Stimulated activated CD8-positive, alpha-beta memory T cell treated with anti-CD3 and anti-CD28 coated beads, Interleukin-2, amount 100 ng/mL, for 48 hours (primary cell): ENCODE data around the gene SLC25A1.

ENCODE experiments used
- DNase-seq, 2 donors: peaks; one replicate each; pipeline ENCODE4 v3.0.0-alpha.2; 2020; ENCODE audit warnings: low read depth in 2 of 2

SLC25A1 gene

GRCh38 chr22:19137384-19138216 lies 40.9 kb downstream of the SLC25A1 start:
- DNase-seq = no peak

GRCh38 chr22:19136915-19137314 lies 41.6 kb downstream of the SLC25A1 start:
- DNase-seq = no peak

DNA sequence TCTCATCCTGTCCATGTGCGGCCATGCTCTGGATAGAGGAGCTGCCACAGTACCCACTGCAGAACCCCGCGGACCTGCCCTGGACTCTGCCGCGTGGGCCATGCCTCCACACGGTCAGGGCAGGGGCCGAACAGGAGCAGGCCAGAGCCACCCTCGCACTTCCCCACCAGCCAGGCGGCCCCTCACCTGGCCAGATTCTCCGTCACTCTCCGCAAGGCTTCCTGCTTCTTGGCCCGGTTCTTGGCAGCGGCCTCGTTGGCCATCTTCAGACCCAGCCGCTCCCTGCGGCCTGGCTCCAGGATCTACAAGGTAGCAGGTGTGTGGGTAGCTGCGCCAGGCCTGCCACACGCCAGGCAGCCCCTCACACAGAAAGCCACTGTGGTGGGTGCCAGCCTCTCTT lies 43.7 kb downstream of the SLC25A1 start:
- no peak for DNase-seq

- DNase-seq = no peak
Observed at GRCh38 chr22:19134176-19134831, 44.2 kb downstream of the SLC25A1 start.

DNA sequence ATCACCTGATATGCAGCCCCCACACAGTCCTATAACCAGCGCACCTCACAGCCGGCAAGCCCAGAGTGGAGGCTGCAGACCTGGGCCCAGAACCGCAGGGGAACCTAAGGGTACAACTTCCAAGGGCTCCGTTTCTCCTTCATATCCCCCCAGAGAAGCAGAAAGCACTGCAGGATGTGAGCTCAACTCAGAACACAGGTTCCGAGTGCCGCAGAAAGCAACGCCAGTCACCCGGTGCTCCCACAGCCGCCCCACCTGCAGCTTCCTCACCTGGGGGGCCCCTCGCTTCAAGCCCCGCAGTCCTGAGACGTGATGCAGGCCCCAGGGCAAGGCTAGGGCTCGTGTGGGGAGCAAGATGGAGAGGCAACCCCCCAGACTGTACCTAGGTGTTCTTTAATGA lies 45.0 kb downstream of the SLC25A1 start:
- no peak for DNase-seq

DNA sequence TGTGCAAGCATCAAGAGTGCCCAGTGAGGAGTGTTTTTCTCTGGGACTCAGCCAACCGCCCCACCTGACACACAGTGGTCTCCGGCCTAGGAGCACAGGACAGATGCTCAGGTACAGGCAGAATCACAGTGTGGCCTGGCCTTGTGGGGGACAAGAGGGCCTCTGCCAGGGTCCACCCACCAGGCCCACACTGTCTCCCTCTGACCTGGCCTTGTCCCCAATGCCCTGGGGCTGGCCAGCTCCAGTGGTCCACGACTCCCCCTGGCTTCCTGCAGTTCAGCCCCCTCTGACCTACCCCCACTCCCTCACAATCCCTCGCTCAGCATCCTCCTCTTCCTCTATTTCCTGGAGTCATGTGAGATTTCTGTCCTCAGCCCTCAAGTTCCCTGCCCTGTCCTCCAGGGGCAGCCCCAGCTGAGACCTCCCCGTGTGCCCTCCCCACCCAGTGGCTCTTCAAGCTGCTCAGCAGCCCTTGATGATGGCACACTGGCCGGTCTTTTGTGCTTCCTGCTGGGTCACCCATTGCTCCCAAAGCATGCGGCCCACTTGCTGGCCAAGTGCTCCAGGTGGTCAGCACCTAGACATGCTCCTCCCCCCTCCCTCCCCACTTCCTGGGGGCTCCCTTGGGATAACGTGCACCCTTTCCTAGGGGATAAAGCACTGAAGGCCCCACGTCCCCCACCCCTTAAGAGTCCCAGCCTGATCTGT lies 45.7 kb downstream of the SLC25A1 start:
- no peak for DNase-seq

- DNase-seq = no peak
Observed at GRCh38 chr22:19132153-19132552, 46.4 kb downstream of the SLC25A1 start.

DNA sequence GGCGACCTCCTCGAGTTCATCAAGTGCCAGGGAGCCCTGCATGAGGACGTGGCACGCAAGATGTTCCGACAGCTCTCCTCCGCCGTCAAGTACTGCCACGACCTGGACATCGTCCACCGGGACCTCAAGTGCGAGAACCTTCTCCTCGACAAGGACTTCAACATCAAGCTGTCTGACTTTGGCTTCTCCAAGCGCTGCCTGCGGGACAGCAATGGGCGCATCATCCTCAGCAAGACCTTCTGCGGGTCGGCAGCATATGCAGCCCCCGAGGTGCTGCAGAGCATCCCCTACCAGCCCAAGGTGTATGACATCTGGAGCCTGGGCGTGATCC lies 46.9 kb downstream of the SLC25A1 start:
- no peak for DNase-seq

DNA sequence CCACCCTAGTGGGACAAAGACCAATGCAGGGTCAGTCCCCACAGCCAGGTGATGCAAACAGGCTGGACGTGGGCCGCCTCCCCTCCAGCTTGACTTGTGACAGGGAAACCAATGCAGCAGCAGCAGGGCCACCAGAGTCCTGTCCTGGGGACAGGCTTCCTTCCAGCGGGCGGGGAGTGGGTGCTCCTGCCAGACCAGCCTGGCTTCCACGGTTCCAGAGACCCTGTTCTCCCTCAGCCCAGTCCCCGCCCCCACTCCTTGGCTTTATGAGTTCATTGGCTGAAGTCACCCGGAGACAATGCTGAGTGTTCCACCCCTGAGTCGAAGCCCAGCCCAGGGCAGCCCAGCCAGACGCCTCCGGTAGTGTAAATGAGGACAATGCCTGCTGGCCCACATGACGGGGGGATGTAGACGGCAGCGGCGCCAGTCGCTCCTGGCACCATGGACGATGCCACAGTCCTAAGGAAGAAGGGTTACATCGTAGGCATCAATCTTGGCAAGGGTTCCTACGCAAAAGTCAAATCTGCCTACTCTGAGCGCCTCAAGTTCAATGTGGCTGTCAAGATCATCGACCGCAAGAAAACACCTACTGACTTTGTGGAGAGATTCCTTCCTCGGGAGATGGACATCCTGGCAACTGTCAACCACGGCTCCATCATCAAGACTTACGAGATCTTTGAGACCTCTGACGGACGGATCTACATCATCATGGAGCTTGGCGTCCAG lies 47.4 kb downstream of the SLC25A1 start, which contains the start of gene TSSK2:
Gene TSSK2, plus strand, starts transcription at position 350 of the 726 bp plus-strand sequence. Its CDS starts 92 bp downstream, at position 442.
- DNase-seq = no peak

DNA sequence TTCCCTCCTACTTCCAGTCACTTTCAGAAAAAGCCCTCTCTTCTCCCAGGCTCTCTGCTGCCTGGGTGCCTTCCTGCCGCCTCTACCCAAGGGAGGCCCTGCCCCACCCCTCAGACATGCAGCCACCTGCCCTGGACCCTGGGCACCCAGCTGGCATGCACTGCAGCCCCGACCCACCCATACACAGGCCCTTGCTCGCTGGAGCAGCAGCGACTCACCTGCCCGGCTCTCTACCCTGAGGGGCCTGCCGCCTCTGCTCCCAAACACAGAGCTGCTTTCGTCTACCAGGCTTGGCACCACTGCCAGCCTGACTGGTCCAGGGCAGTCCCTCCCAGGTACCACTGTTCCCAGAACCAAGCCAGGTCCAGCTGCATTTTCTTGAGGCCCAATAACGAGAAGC lies 48.7 kb downstream of the SLC25A1 start:
- no peak for DNase-seq

- no peak for DNase-seq
Observed at GRCh38 chr22:19128946-19129727, 49.4 kb downstream of the SLC25A1 start.

DNA sequence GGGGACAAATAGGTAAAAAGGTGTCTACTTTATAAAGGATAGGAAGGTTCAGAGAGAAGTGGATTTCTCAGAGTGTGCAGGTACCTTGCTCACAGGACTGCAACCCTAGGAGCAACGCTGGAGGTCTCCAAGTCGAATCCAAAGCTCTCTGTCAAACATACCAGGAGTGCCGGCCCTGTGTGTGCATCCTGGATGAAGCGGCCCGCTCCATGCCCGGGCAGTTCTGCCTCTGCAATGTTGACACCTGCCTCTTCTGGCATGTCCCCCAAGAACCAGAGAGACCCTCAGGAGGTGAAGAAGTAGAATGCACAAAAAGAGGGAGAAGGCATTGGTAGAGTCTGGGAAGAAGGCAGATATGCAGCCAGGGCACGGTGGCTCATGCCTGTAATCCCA lies 50.5 kb downstream of the SLC25A1 start:
- no peak for DNase-seq

DNA sequence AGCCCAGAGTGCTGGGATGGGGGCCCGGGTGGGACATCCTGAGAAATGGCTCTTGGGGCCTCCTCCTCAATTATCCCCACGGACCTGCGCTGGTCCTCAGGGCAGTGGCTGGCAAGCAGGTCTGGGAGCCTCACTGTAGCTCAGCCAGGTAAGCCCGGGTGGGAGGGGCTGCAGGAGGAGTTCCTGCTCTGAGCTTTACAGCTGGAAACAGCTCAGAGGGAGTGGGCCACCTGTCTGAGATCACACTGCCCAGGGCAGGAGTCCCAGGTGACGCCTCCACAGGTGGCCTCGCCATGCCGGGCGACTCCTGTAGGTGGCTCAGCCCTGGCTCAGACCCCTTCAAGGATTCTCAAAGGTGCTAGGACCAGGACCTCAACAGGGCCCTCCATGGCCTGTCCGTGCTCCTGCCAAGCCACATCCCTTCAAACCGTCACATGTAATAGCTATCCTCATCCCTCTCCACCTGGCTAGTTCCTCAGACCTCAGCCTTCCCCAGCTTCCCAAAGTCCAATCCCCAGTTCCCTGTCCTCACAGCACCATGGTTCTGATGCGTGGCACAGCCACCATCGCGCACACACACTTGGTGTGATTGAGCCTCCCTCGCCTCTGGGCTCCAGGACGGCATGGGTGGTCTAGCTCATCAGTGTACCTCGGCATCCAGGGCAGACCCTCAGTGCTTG lies 51.1 kb downstream of the SLC25A1 start:
- DNase-seq = no peak

DNA sequence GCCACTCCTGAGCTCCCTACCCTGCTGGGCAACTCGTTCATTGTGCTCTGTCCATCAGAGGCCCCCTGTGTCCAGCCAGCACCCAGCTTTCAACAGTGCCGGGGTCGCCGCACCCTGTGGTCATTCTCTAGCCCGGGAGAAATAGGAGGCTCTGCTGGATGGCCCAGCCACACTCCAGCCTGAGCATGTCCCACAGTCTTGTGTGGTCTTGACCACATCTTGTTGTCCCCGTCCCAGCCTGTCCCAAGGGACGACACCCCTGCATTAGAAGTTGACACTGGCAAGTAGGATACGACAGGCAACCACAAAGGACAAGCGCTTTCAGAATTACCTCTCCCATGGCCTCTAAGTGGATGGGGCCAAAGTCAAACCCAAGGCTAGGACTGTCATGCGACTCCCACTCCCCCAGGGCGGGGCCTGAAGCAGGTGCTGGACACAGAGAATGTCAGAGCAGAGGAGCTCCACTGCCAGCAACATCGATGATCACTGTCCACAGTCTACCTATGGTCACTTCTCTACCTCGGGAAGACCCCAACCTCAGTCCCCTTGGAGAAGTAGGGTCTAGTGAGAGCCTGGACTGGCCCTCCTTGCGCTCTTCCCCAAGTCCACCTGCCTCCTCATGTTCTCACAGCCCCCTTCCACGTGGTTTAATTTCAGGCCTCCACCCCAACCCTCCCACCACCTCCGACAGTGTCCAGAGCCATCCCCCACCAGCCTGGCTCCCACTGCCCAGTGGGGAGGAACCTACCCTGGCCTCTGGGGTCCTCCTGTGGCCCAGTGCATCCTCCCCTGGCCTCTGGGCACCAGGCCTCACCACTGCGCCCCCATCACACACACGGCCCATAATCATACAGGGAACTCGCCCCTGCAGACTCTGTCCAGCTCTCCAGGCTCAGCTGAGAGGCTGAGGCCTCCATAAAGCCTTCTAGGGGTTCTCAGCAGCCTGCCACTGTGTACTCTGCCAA lies 51.9 kb downstream of the SLC25A1 start:
- no peak for DNase-seq
